Sigmoid colon (tissue), 4 donors: ENCODE data around the gene ENKUR.

Experiments
- EP300 ChIP-seq, 4 donors: sonication (generic); formaldehyde crosslinking; IDR thresholded peaks; one replicate each; pipeline ENCODE4 v1.6.1; 2017; ENCODE audit warnings: antibody characterized with exemption in 4 of 4
- POLR2A ChIP-seq, 2 donors: fragments of 450-650 bp; IDR thresholded peaks; one replicate each; pipeline ENCODE4 v1.6.1; 2016; ENCODE audit warnings: antibody characterized with exemption in 2 of 2, mild to moderate bottlenecking in 2 of 2, moderate library complexity in 2 of 2
- TF ChIP-seq, protein P1 (sequence below), 4 experiments: fragments of 450-650 bp in 3 of 4; fragments of 200-600 bp in 1 of 4; IDR thresholded peaks; one replicate each; pipeline ENCODE4 v1.5.1; 2016 to 2019; ENCODE audit warnings: antibody characterized with exemption in 4 of 4, mild to moderate bottlenecking in 3 of 4, moderate library complexity in 2 of 4

DNA sequence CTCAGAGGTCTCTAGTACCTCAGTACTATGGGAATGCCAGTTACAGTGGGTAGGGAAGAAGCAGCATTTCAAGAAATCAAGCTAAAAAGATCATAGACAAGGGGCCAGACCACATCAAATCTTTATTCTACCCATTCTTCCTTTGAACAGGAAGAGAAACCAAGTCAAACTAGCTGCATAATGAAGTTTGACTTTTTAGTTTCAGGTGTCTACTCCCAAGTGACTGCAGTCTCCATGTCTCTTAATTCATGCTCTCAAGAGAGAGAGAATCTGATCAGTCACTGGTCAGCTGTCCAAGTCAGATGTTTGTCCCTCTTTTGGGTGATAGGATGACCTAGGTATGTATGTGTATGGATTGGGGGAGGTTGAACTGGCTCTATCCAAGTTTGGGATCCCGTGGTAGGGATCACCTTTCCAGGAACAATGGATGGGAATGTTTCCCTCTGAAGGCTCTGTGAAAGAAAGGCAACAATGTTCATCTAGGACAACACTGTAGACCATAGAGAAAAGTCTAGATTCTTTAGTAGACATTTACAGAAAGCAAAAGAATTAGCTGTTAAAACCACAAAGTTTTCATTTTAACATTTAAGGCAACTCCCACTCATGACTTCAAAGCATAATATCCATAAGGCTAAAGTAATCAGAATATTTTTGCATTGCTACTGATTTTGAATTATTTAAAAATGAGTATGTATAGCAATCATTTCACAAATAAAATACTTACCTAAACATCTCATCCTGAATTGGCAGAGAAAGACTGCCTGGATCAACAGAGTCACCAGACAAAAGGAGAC is 33.4 kb downstream of the ENKUR start:
- TF ChIP-seq, protein P1, sequence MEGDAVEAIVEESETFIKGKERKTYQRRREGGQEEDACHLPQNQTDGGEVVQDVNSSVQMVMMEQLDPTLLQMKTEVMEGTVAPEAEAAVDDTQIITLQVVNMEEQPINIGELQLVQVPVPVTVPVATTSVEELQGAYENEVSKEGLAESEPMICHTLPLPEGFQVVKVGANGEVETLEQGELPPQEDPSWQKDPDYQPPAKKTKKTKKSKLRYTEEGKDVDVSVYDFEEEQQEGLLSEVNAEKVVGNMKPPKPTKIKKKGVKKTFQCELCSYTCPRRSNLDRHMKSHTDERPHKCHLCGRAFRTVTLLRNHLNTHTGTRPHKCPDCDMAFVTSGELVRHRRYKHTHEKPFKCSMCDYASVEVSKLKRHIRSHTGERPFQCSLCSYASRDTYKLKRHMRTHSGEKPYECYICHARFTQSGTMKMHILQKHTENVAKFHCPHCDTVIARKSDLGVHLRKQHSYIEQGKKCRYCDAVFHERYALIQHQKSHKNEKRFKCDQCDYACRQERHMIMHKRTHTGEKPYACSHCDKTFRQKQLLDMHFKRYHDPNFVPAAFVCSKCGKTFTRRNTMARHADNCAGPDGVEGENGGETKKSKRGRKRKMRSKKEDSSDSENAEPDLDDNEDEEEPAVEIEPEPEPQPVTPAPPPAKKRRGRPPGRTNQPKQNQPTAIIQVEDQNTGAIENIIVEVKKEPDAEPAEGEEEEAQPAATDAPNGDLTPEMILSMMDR (IDR thresholded peaks at IDR 0.05) = no peak
- no peak for TF ChIP-seq POLR2A (IDR thresholded peaks at IDR 0.05)
- no peak for TF ChIP-seq EP300 (IDR thresholded peaks at IDR 0.05)
